PC-3 (cell line): ENCODE measurements around the gene GPC1. TPM values are rescaled to one million over a fixed set of nuclear protein-coding genes. Genes with fewer than 3 reads are reported as not detected.
A peak's percentile ranks its signal among the peaks of the same experiment; 100 is the strongest.

Source experiments
- ATAC-seq: fragments of 200-7000 bp; cut with Tn5 transposase; 2 replicates; pipeline ENCODE4 v1.9.1; 2020; ENCODE audit warnings: mild to moderate bottlenecking, moderate library complexity
- BruUV-seq: library from RNA; stranded (reverse); fragments of 400-500 nt; replicated peaks from 2 replicates; lab custom pipeline; 2021; lab: Mats Ljungman, UMichigan
- CTCF ChIA-PET: fragments of 300-600 bp; sonication (Branson Sonifier 250); formaldehyde crosslinking; loops from one replicate; lab custom pipeline; 2022; ENCODE audit warnings: antibody characterized with exemption; lab: Charles Lee
- POLR2A ChIA-PET: fragments of 300-600 bp; sonication (Branson Sonifier 250); formaldehyde crosslinking; loops from one replicate; lab custom pipeline; 2022; ENCODE audit warnings: antibody characterized with exemption; ENCODE audit not compliant: unreplicated experiment; lab: Charles Lee
- DNase-seq: peaks from one replicate; pipeline ENCODE4 v3.0.0-alpha.2; 2015
- H2AFZ ChIP-seq: fragments of 300-600 bp; sonication (generic); 2 replicates; pipeline ENCODE4 v1.6.0; 2016; ENCODE audit warnings: antibody characterized with exemption, low read length
- H3F3A ChIP-seq: fragments of 300-600 bp; sonication (generic); one replicate; pipeline ENCODE4 v1.6.0; 2017; ENCODE audit warnings: antibody characterized with exemption, low read length, control low read depth, mild to moderate bottlenecking; ENCODE audit not compliant: unreplicated experiment
- H3K27ac ChIP-seq: fragments of 300-600 bp; sonication (generic); 2 replicates; pipeline ENCODE4 v1.5.1; 2016; ENCODE audit warnings: mild to moderate bottlenecking, low read length
- H3K27me3 ChIP-seq: fragments of 300-600 bp; sonication (generic); 2 replicates; pipeline ENCODE4 v1.6.1; 2016; ENCODE audit warnings: low read length, mixed read lengths
- H3K36me3 ChIP-seq: fragments of 300-600 bp; sonication (generic); 2 replicates; pipeline ENCODE4 v1.6.1; 2016; ENCODE audit warnings: low read depth, mixed run types, low read length, mixed read lengths
- H3K4me1 ChIP-seq: fragments of 300-600 bp; sonication (generic); 2 replicates; pipeline ENCODE4 v1.5.1; 2016; ENCODE audit warnings: low read length; ENCODE audit not compliant: insufficient read depth
- H3K4me2 ChIP-seq: fragments of 300-600 bp; sonication (generic); 2 replicates; pipeline ENCODE4 v1.6.0; 2016; ENCODE audit warnings: low read length
- H3K4me3 ChIP-seq: fragments of 300-600 bp; sonication (generic); 2 replicates; pipeline ENCODE4 v1.5.1; 2016; ENCODE audit warnings: mild to moderate bottlenecking, low read length, mixed read lengths
- H3K79me2 ChIP-seq: fragments of 300-600 bp; sonication (generic); 2 replicates; pipeline ENCODE4 v1.6.1; 2017; ENCODE audit warnings: low read length, mixed read lengths
- H3K9ac ChIP-seq: fragments of 300-600 bp; sonication (generic); 2 replicates; pipeline ENCODE4 v1.6.0; 2016; ENCODE audit warnings: mild to moderate bottlenecking, low read length
- H3K9me2 ChIP-seq: fragments of 300-600 bp; sonication (generic); replicated peaks from 2 replicates; pipeline ENCODE4 v1.6.1; 2016; ENCODE audit warnings: mixed run types, low read length, mixed read lengths
- H3K9me3 ChIP-seq: fragments of 300-600 bp; sonication (generic); 2 replicates; pipeline ENCODE4 v1.6.1; 2016; ENCODE audit warnings: low read length, mixed read lengths
- H4K20me1 ChIP-seq: fragments of 300-600 bp; sonication (generic); 2 replicates; pipeline ENCODE4 v1.6.1; 2016; ENCODE audit warnings: low read length, mixed read lengths
- EZH2 ChIP-seq: fragments of 300-600 bp; sonication (generic); IDR thresholded peaks from one replicate; pipeline ENCODE4 v1.6.1; 2017; ENCODE audit warnings: antibody characterized with exemption, mild to moderate bottlenecking, low read length; ENCODE audit not compliant: unreplicated experiment
- EZH2phosphoT487 ChIP-seq: fragments of 300-600 bp; sonication (generic); IDR thresholded peaks from 2 replicates; pipeline ENCODE4 v1.6.1; 2018; ENCODE audit warnings: mild to moderate bottlenecking, antibody characterized with exemption, low read length, borderline replicate concordance
- intact Hi-C: fragments of 100-400 bp; cut with micrococcal nuclease; formaldehyde crosslinking; loops from 2 replicates; pipeline ENCODE4 v1.9.0; 2023
- total RNA-seq: library from RNA; depleted of rRNA; stranded (reverse); fragments of >200 nt; gene quantifications from 2 replicates; pipeline ENCODE4 v1.2.3, GENCODE V29; 2014
- TF ChIP-seq, protein P1 (sequence below): fragments of 300-600 bp; sonication (generic); conservative IDR thresholded peaks from 2 replicates; pipeline ENCODE4 v1.5.1; 2017; ENCODE audit warnings: antibody characterized with exemption, low read depth, mild to moderate bottlenecking, low read length

Gene GPC1
- total RNA-seq, 1 experiment from 2014 or later, result 37.1 TPM

DNA sequence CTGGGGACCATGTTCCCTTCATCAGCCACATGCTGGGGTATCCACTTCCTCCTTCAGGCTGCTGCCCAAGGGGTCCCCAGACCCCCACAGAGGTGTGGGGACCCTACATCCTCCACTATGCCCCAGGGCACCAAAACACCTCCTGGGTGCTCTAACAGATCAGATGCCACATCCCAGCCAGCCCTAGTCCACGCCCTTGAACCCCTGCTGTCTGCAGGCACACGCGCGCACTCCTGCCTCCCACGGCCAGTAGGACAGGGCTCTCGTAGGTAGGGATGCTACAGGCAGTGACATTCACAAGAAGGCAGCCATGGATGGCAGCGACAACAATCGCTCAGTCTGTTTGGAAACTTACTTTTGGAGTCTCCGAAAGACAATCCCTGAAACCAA, 3.0 kb upstream of the GPC1 start:
- TF ChIP-seq EZH2 (no peak), EZH2phosphoT487 (no peak)
- TF ChIP-seq, protein P1, sequence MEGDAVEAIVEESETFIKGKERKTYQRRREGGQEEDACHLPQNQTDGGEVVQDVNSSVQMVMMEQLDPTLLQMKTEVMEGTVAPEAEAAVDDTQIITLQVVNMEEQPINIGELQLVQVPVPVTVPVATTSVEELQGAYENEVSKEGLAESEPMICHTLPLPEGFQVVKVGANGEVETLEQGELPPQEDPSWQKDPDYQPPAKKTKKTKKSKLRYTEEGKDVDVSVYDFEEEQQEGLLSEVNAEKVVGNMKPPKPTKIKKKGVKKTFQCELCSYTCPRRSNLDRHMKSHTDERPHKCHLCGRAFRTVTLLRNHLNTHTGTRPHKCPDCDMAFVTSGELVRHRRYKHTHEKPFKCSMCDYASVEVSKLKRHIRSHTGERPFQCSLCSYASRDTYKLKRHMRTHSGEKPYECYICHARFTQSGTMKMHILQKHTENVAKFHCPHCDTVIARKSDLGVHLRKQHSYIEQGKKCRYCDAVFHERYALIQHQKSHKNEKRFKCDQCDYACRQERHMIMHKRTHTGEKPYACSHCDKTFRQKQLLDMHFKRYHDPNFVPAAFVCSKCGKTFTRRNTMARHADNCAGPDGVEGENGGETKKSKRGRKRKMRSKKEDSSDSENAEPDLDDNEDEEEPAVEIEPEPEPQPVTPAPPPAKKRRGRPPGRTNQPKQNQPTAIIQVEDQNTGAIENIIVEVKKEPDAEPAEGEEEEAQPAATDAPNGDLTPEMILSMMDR, result no peak
- H3K79me2 ChIP-seq, result peaks cover 12% of the 10 kb centered on the region
- no peaks in the 10 kb centered on the region for H3K36me3 ChIP-seq
- no TSS peak for BruUV-seq
- no peak for ATAC-seq
- DNase-seq, result no peak
- no peak overlapping the region for H3K4me2 ChIP-seq
- H3K4me3 ChIP-seq, result no peak overlapping the region
- intact Hi-C loops, result no loop called here
- ChIA-PET CTCF (no interaction called here), POLR2A (no interaction called here)
- H3K27ac ChIP-seq, result no peak overlapping the region
- H4K20me1 ChIP-seq, result peaks cover 11% of the 10 kb centered on the region; the same call in 1 of the 2 replicates
- no peaks in the 10 kb centered on the region for H3K27me3 ChIP-seq
- no peaks in the 10 kb centered on the region for H3K9me3 ChIP-seq
- no peaks in the 10 kb centered on the region for H3K9me2 ChIP-seq
- peaks cover 31% of the 10 kb centered on the region for H3K4me1 ChIP-seq
- H3K9ac ChIP-seq, result no peak overlapping the region
- H3F3A ChIP-seq, result peaks cover 4% of the 10 kb centered on the region
- no peak overlapping the region for H2AFZ ChIP-seq

DNA sequence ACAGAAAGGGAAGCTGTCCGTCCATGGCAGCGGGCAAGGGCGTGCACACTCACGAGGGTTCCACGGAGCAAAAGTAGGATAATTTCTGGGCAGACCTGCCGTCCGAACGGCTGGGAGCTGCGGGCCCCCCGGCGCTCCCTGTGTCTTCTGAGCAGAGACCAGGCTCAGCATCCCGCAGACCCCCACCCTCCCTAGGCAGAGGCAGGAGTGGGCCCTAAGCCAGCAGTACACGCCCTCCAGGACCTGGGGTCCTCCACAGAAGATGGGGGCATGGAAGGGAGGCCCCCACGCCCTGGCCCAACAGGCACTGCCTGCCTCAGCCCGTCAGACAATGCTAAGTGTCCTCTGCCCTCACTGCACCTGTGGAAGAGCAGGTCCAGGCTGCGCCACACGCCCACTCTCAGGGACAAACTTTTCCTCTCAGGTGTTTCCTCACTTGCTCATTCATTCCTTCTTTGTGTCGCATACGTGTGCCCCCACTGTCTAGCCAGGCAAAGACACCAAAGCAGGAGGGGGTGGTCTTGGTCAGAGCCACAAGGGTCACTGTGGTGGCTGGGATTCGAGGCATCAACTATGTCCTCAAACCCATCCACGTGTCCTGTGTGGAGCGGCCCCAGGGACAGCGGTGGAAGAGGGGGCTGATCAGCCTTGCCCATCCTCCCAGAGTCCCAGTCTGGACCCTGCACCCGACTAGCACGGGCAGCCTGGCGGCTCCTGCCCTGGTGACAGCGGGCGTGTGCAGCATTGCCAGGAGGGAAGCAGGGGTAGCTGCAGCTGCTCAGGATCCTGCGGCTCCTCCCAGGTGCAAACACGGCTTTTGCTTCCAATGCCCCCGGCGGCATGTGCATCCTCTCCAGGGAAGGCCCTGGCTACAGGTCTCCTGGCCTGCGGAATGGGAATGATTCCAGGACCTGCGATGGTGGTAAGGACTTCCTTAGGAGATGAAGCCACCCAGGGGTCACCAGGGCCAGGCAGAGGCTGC, 2.4 kb upstream of the GPC1 start:
- no peak for DNase-seq
- CTCF ChIA-PET, result no interaction called here
- Histone ChIP-seq H3K9me3 (no peaks in the 10 kb centered on the region), H3K4me1 (peaks cover 30% of the 10 kb centered on the region), H3K4me3 (peak overlapping the region; percentile 53), H3K9ac (peak overlapping the region; percentile 98), H3F3A (peaks cover 4% of the 10 kb centered on the region), H3K36me3 (no peaks in the 10 kb centered on the region), H2AFZ (no peak overlapping the region), H3K27me3 (no peaks in the 10 kb centered on the region), H3K27ac (peak overlapping the region; percentile 97), H3K4me2 (peak overlapping the region; percentile 100), H4K20me1 (peaks cover 17% of the 10 kb centered on the region; the same call in 1 of the 2 replicates), H3K79me2 (peaks cover 19% of the 10 kb centered on the region), H3K9me2 (no peaks in the 10 kb centered on the region)
- intact Hi-C loops, result no loop called here
- POLR2A ChIA-PET, result interaction anchor here (0.6 kb wide), 1 partner anchor 47 kb away, joined by 10 read pairs; no protein-coding TSS in a partner anchor
- TF ChIP-seq EZH2, result no peak
- TF ChIP-seq, protein P1, result no peak
- ATAC-seq, result no peak
- no TSS peak for BruUV-seq
